Mesenchymal stem cell (in vitro differentiated cells and primary cell): ENCODE results near the gene TOB1.

Experiments used
- DNase-seq: peaks from one replicate; pipeline ENCODE4 v3.0.0-alpha.2; 2013
- H2AFZ ChIP-seq: one replicate; pipeline ENCODE4 v1.6.1; 2013; ENCODE audit warnings: low read depth, mild to moderate bottlenecking, control low read depth, inconsistent platforms, low read length, moderate library complexity
- H2AK5ac ChIP-seq: 2 replicates; pipeline ENCODE4 v1.6.1; 2013; ENCODE audit warnings: low read length, moderate library complexity, mild to moderate bottlenecking, inconsistent platforms; ENCODE audit not compliant: severe bottlenecking
- H2BK120ac ChIP-seq: one replicate; pipeline ENCODE4 v1.6.1; 2013; ENCODE audit warnings: low read depth, mild to moderate bottlenecking, inconsistent platforms, low read length, moderate library complexity
- H2BK12ac ChIP-seq, 2 experiments: one replicate each; pipeline ENCODE4 v1.6.1; 2013; ENCODE audit warnings: inconsistent platforms in 2 of 2, low read length in 2 of 2, mild to moderate bottlenecking in 2 of 2, moderate library complexity in 2 of 2, control low read depth in 1 of 2
- H2BK15ac ChIP-seq: one replicate; pipeline ENCODE4 v1.6.1; 2013; ENCODE audit warnings: mild to moderate bottlenecking, low read depth, inconsistent platforms; ENCODE audit not compliant: poor library complexity, severe bottlenecking
- H2BK5ac ChIP-seq: 2 replicates; pipeline ENCODE4 v1.6.1; 2013; ENCODE audit warnings: low read depth, mild to moderate bottlenecking, low read length, control low read depth, inconsistent platforms; ENCODE audit not compliant: poor library complexity, severe bottlenecking
- H3K14ac ChIP-seq, 2 experiments: one replicate each; pipeline ENCODE4 v1.6.1; 2013; ENCODE audit warnings: inconsistent platforms in 2 of 2, low read length in 2 of 2, control low read depth in 1 of 2, mild to moderate bottlenecking in 1 of 2, moderate library complexity in 1 of 2
- H3K18ac ChIP-seq, 2 experiments: one replicate each; pipeline ENCODE4 v1.6.1; 2013; ENCODE audit warnings: inconsistent platforms in 2 of 2, low read length in 2 of 2, control low read depth in 1 of 2, low read depth in 1 of 2, mild to moderate bottlenecking in 1 of 2
- H3K23ac ChIP-seq, 2 experiments: one replicate each; pipeline ENCODE4 v1.6.1; 2013; ENCODE audit warnings: inconsistent platforms in 2 of 2, low read length in 2 of 2, mild to moderate bottlenecking in 2 of 2, moderate library complexity in 2 of 2, control low read depth in 1 of 2
- H3K27ac ChIP-seq: 2 replicates; pipeline ENCODE4 v1.5.1; 2013; ENCODE audit warnings: mild to moderate bottlenecking, moderate library complexity, low read length, control low read depth, inconsistent platforms; ENCODE audit not compliant: poor library complexity, severe bottlenecking
- H3K27me3 ChIP-seq, 2 experiments: 2 replicates each; pipeline versions ENCODE4 v1.6.1 to v1.7.0; 2013; ENCODE audit warnings: low read length in 2 of 2, mild to moderate bottlenecking in 2 of 2, moderate library complexity in 2 of 2, control low read depth in 1 of 2, inconsistent platforms in 1 of 2; ENCODE audit not compliant: control insufficient read depth in 1 of 2, insufficient read depth in 1 of 2
- H3K36me3 ChIP-seq, 2 experiments: 2 replicates each; pipeline versions ENCODE4 v1.6.1 to v1.7.0; 2013; ENCODE audit warnings: low read length in 2 of 2, control low read depth in 1 of 2, inconsistent platforms in 1 of 2, low read depth in 1 of 2, mild to moderate bottlenecking in 1 of 2; ENCODE audit not compliant: insufficient read depth in 2 of 2, control insufficient read depth in 1 of 2
- H3K4ac ChIP-seq, 2 experiments: one replicate each; pipeline ENCODE4 v1.6.1; 2013; ENCODE audit warnings: inconsistent platforms in 2 of 2, low read length in 2 of 2, mild to moderate bottlenecking in 2 of 2, moderate library complexity in 2 of 2, control low read depth in 1 of 2, low read depth in 1 of 2
- H3K4me1 ChIP-seq: 2 replicates; pipeline ENCODE4 v1.6.1; 2013; ENCODE audit warnings: low read depth, low read length, control low read depth; ENCODE audit not compliant: control insufficient read depth, insufficient read depth
- H3K4me2 ChIP-seq: 2 replicates; pipeline ENCODE4 v1.6.1; 2013; ENCODE audit warnings: low read length, mild to moderate bottlenecking, inconsistent platforms; ENCODE audit not compliant: poor library complexity, severe bottlenecking
- H3K4me3 ChIP-seq, 2 experiments: 2 replicates each; pipeline versions ENCODE4 v1.5.1 to v1.7.0; 2013; ENCODE audit warnings: low read length in 2 of 2, mild to moderate bottlenecking in 2 of 2, control low read depth in 1 of 2, low read depth in 1 of 2; ENCODE audit not compliant: insufficient read depth in 1 of 2
- H3K79me1 ChIP-seq: replicated peaks from 2 replicates; pipeline ENCODE4 v1.6.1; 2013; ENCODE audit warnings: mild to moderate bottlenecking, control low read depth, low read length, inconsistent platforms; ENCODE audit not compliant: poor library complexity, severe bottlenecking
- H3K9ac ChIP-seq: 2 replicates; pipeline ENCODE4 v1.7.0; 2013; ENCODE audit warnings: mild to moderate bottlenecking, low read length, moderate library complexity
- H3K9me3 ChIP-seq: 2 replicates; pipeline ENCODE4 v1.7.0; 2013; ENCODE audit warnings: mild to moderate bottlenecking, low read length; ENCODE audit not compliant: control insufficient read depth
- H4K8ac ChIP-seq: one replicate; pipeline ENCODE4 v1.6.1; 2013; ENCODE audit warnings: inconsistent platforms, mild to moderate bottlenecking, low read length, moderate library complexity
- H4K91ac ChIP-seq: one replicate; pipeline ENCODE4 v1.6.1; 2013; ENCODE audit warnings: mild to moderate bottlenecking, low read length, inconsistent platforms
- WGBS: methylation state at CpG from one replicate; pipeline ENCODE4 v1.1.7; 2013; ENCODE audit warnings: mixed read lengths; 5-methylcytosine and 5-hydroxymethylcytosine counted together

TOB1 gene

DNA sequence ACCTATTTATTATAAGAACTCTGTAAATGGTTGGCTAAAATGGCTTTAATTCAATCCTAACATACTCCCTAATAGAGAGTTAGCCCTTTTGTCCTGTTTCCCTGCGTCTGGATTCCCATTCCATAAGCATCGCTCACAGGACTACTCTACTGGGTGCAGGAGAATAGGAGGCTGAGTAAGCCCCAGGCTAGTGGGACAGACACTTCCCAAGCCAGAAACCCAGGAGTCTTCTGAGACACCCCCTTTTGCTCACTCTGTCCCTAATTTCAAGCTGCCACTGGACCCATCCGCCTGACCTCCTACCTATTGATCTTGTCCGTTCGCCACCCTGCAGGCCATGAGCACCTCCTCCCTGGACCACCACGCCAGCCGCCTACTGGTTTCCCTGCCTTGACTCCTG lies 16.7 kb upstream of the TOB1 start:
- H3K18ac ChIP-seq, result peak overlapping the region in 1 of 2 experiments; percentile 56
- H3K4me3 ChIP-seq, result no peak overlapping the region
- H3K4ac ChIP-seq, result no peak overlapping the region
- H3K23ac ChIP-seq, result no peak overlapping the region
- H4K8ac ChIP-seq, result peak overlapping the region; percentile 67
- peak overlapping the region in 1 of 2 experiments; percentile 29 for H2BK12ac ChIP-seq
- H3K27ac ChIP-seq, result no peak overlapping the region
- no peaks in the 10 kb centered on the region for H3K36me3 ChIP-seq
- H3K14ac ChIP-seq, result no peak overlapping the region
- no peaks in the 10 kb centered on the region for H3K79me1 ChIP-seq
- no peak overlapping the region for H2AFZ ChIP-seq
- H3K4me1 ChIP-seq, result peaks cover 4% of the 10 kb centered on the region
- WGBS, result 84% methylated on average over 7 of the region's 7 CpGs
- no peak overlapping the region for H2BK120ac ChIP-seq
- H3K9ac ChIP-seq, result no peak overlapping the region
- H4K91ac ChIP-seq, result peak overlapping the region; percentile 20
- no peaks in the 10 kb centered on the region for H3K9me3 ChIP-seq
- no peaks in the 10 kb centered on the region for H3K27me3 ChIP-seq
- no peak overlapping the region for H2BK5ac ChIP-seq
- no peak overlapping the region for H3K4me2 ChIP-seq
- no peak overlapping the region for H2AK5ac ChIP-seq
- DNase-seq, result peak; percentile 56
- H2BK15ac ChIP-seq, result no peak overlapping the region

DNA sequence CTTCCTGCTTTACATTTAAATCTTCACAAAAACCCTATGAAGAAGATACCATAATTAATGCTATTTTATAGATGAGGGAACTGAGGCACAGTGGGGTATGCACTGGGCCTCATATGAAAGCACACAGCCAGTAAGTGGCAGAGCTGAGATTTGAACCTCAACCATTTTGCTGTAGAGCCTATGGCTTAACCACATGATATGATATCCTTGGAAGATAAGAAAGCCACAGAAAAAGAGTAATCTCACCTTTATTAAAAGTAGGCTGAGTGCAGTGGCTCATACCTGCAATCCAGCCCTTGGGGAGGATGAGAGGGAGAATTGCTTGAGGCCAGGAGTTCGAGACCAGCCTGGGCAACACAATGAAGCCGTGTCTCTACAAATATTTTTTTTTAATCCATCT lies 15.0 kb upstream of the TOB1 start:
- Histone ChIP-seq H4K8ac (no peak overlapping the region), H3K4me1 (peaks cover 4% of the 10 kb centered on the region), H2BK120ac (no peak overlapping the region), H3K27me3 (no peaks in the 10 kb centered on the region), H3K9me3 (no peaks in the 10 kb centered on the region), H3K14ac (no peak overlapping the region), H3K36me3 (no peaks in the 10 kb centered on the region), H2AFZ (no peak overlapping the region), H3K9ac (no peak overlapping the region), H3K79me1 (no peaks in the 10 kb centered on the region), H3K18ac (no peak overlapping the region), H2BK15ac (no peak overlapping the region), H3K4me3 (no peak overlapping the region), H3K4me2 (no peak overlapping the region), H4K91ac (no peak overlapping the region), H3K27ac (no peak overlapping the region), H2BK12ac (no peak overlapping the region), H2BK5ac (no peak overlapping the region), H3K23ac (no peak overlapping the region), H3K4ac (no peak overlapping the region), H2AK5ac (no peak overlapping the region)
- WGBS, result no CpG with 5 or more reads among the region's 2 CpGs
- DNase-seq, result no peak

DNA sequence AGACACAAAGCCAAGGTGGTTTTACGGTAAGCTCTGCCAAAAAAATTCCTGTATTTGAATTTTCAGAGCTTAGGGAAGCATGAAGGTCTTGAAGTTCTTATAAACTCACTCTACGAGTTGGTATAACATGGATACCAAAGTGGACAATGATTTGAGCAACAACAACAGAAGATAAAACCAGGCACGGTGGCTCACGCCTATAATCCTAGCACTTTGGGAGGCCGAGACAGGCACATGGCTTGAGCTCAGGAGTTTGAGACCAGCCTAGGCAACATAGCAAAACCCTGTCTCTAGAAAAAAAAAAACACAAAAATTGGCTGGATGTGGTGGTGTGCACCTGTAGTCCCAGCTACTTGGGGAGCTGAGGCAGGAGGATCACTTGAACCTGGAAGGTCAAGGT lies 12.9 kb upstream of the TOB1 start:
- no peak overlapping the region for H3K9ac ChIP-seq
- H2BK120ac ChIP-seq, result no peak overlapping the region
- 87% methylated on average over 5 of the region's 5 CpGs for WGBS
- no peak overlapping the region for H2BK5ac ChIP-seq
- H2AFZ ChIP-seq, result no peak overlapping the region
- H3K9me3 ChIP-seq, result no peaks in the 10 kb centered on the region
- H3K4me3 ChIP-seq, result no peak overlapping the region
- no peak overlapping the region for H2AK5ac ChIP-seq
- no peak overlapping the region for H3K18ac ChIP-seq
- H4K91ac ChIP-seq, result no peak overlapping the region
- no peaks in the 10 kb centered on the region for H3K27me3 ChIP-seq
- H4K8ac ChIP-seq, result no peak overlapping the region
- H3K27ac ChIP-seq, result no peak overlapping the region
- no peak overlapping the region for H2BK15ac ChIP-seq
- no peak overlapping the region for H3K23ac ChIP-seq
- H2BK12ac ChIP-seq, result no peak overlapping the region
- H3K36me3 ChIP-seq, result no peaks in the 10 kb centered on the region
- no peak overlapping the region for H3K4ac ChIP-seq
- no peak overlapping the region for H3K4me2 ChIP-seq
- DNase-seq, result no peak
- no peak overlapping the region for H3K14ac ChIP-seq
- H3K79me1 ChIP-seq, result no peaks in the 10 kb centered on the region
- peaks cover 4% of the 10 kb centered on the region for H3K4me1 ChIP-seq

- Histone ChIP-seq H3K9ac (no peak overlapping the region), H3K4me2 (no peak overlapping the region), H3K23ac (no peak overlapping the region), H4K91ac (no peak overlapping the region), H3K9me3 (no peaks in the 10 kb centered on the region), H3K79me1 (no peaks in the 10 kb centered on the region), H3K4me3 (no peak overlapping the region), H2BK5ac (no peak overlapping the region), H2BK12ac (no peak overlapping the region), H3K18ac (no peak overlapping the region), H3K36me3 (no peaks in the 10 kb centered on the region), H2BK15ac (no peak overlapping the region), H3K4ac (no peak overlapping the region), H3K4me1 (peaks cover under 1% of the 10 kb centered on the region), H2AFZ (no peak overlapping the region), H2BK120ac (no peak overlapping the region), H3K27me3 (no peaks in the 10 kb centered on the region), H4K8ac (no peak overlapping the region), H3K14ac (no peak overlapping the region), H3K27ac (no peak overlapping the region), H2AK5ac (no peak overlapping the region)
- no peak for DNase-seq
- WGBS, result no CpG with 5 or more reads among the region's 1 CpG
Measured at GRCh38 chr17:50877838-50878237, 11.7 kb upstream of the TOB1 start.
